Astrocyte (in vitro differentiated cells and primary cell): ENCODE data around the gene KIF21A.

Source experiments
- CTCF ChIP-seq: IDR thresholded peaks from 2 replicates; pipeline ENCODE4 v1.5.1; 2011; ENCODE audit warnings: low read depth, mild to moderate bottlenecking, inconsistent platforms, low read length, moderate library complexity; ENCODE audit not compliant: insufficient read depth
- EZH2 ChIP-seq: IDR thresholded peaks from 2 replicates; pipeline ENCODE4 v1.6.1; 2012; ENCODE audit warnings: mild to moderate bottlenecking, low read length, inconsistent platforms; ENCODE audit not compliant: insufficient read depth

GRCh38 chr12:39341761-39342160 lies 101.2 kb downstream of the KIF21A start:
- no peak for TF ChIP-seq CTCF
- no peak for TF ChIP-seq EZH2
